ENCODE measurements around the gene CIAO2B.
"Not testable (repeated sequence)": the region's sequence is repeated elsewhere in the genome, so short reads cannot be mapped to it uniquely, and the experiment has no call there.

Gene CIAO2B

GRCh38 chr16:66934138-66934838 is at the start of gene CIAO2B:
TSS of gene CIAO2B (minus strand) at chr16:66934402. CDS start at chr16:66934364, 38 bp downstream.
- DNase-seq (ENCODE audit: low spot score), result peak; percentile 76

GRCh38 chr16:66983033-66983432 is 48.8 kb upstream of the CIAO2B start:
- DNase-seq (ENCODE audit: low spot score), result no peak

- no peak for DNase-seq (ENCODE audit: low spot score)
These were observed 45.0 kb upstream of the CIAO2B start for GRCh38 chr16:66979011-66979717.

- DNase-seq (ENCODE audit: low spot score), result peak; percentile 81
These were observed 43.3 kb upstream of the CIAO2B start for GRCh38 chr16:66977341-66978113.

GRCh38 chr16:66976746-66977145 is 42.5 kb upstream of the CIAO2B start:
- DNase-seq (ENCODE audit: low spot score), result no peak

- DNase-seq (ENCODE audit: low spot score), result no peak
These were observed 41.2 kb upstream of the CIAO2B start for GRCh38 chr16:66975302-66975893.

GRCh38 chr16:66974932-66975246 is 40.7 kb upstream of the CIAO2B start:
- not testable (repeated sequence) for DNase-seq (ENCODE audit: low spot score)

- DNase-seq (ENCODE audit: low spot score), result not testable (repeated sequence)
These were observed 40.1 kb upstream of the CIAO2B start for GRCh38 chr16:66974156-66974931.

- no peak for DNase-seq (ENCODE audit: low spot score)
These were observed 39.5 kb upstream of the CIAO2B start for GRCh38 chr16:66973716-66974115.

GRCh38 chr16:66972983-66973382 is 38.8 kb upstream of the CIAO2B start:
- no peak for DNase-seq (ENCODE audit: low spot score)

- DNase-seq (ENCODE audit: low spot score), result no peak
These were observed 36.8 kb upstream of the CIAO2B start for GRCh38 chr16:66970775-66971720.

- no peak for DNase-seq (ENCODE audit: low spot score)
These were observed 34.6 kb upstream of the CIAO2B start for GRCh38 chr16:66968847-66969246.

- DNase-seq (ENCODE audit: low spot score), result no peak
These were observed 29.8 kb upstream of the CIAO2B start for GRCh38 chr16:66964049-66964448.

GRCh38 chr16:66961914-66962313 is 27.7 kb upstream of the CIAO2B start:
- DNase-seq (ENCODE audit: low spot score), result no peak

GRCh38 chr16:66961065-66961744 is 27.0 kb upstream of the CIAO2B start, which contains the start of gene CES3:
TSS of gene CES3 (plus strand) at chr16:66961266. CDS start at chr16:66961308, 42 bp downstream.
- DNase-seq (ENCODE audit: low spot score), result peak; percentile 70

- no peak for DNase-seq (ENCODE audit: low spot score)
These were observed 26.1 kb upstream of the CIAO2B start for GRCh38 chr16:66960270-66960669.

- DNase-seq (ENCODE audit: low spot score), result peak; percentile 87
These were observed 25.5 kb upstream of the CIAO2B start for GRCh38 chr16:66959704-66960161.

- peak; percentile 16 for DNase-seq (ENCODE audit: low spot score)
These were observed 24.9 kb upstream of the CIAO2B start for GRCh38 chr16:66958857-66959703.

GRCh38 chr16:66956154-66956457 is 21.9 kb upstream of the CIAO2B start:
- DNase-seq (ENCODE audit: low spot score), result not testable (repeated sequence)

Data from cerebellar cortex (tissue), 1 donor.